GM23248 (cell line): ENCODE results near the gene CATSPERD.

ENCODE experiments used
- EZH2 ChIP-seq: fragments of 200-600 bp; sonication (generic); IDR thresholded peaks from 2 replicates; pipeline ENCODE4 v1.6.1; 2018; ENCODE audit warnings: antibody characterized with exemption, mild to moderate bottlenecking; ENCODE audit not compliant: insufficient read depth, poor library complexity, severe bottlenecking
- EZH2phosphoT487 ChIP-seq: fragments of 200-600 bp; sonication (generic); IDR thresholded peaks from 2 replicates; pipeline ENCODE4 v1.6.1; 2018; ENCODE audit warnings: antibody characterized with exemption, moderate library complexity, mild to moderate bottlenecking, low read depth; ENCODE audit not compliant: insufficient read depth

GRCh38 chr19:5820785-5821184, 100.3 kb downstream of the CATSPERD start:
- TF ChIP-seq EZH2phosphoT487 (no peak), EZH2 (no peak)
